AG10803 (cell line): ENCODE data around the gene CXCR5.
A peak's percentile ranks its signal among the peaks of the same experiment; 100 is the strongest.

ENCODE experiments used
- DNase-seq: peaks from one replicate; pipeline ENCODE4 v3.0.0; 2010; ENCODE audit warnings: low read depth
- H3K4me3 ChIP-seq: 2 replicates; pipeline ENCODE4 v1.5.1; 2011; ENCODE audit warnings: mild to moderate bottlenecking, low read length, control low read depth
- CTCF ChIP-seq: conservative IDR thresholded peaks from 2 replicates; pipeline ENCODE4 v1.5.1; 2011; ENCODE audit warnings: mild to moderate bottlenecking, low read length, control low read depth, inconsistent platforms

Gene CXCR5

GRCh38 chr11:118857385-118857784 is 26.3 kb upstream of the CXCR5 start:
- no peak for TF ChIP-seq CTCF
- H3K4me3 ChIP-seq: no peak overlapping the region
- no peak for DNase-seq

GRCh38 chr11:118859973-118860372 is 23.7 kb upstream of the CXCR5 start:
- no peak overlapping the region for H3K4me3 ChIP-seq
- no peak for DNase-seq
- TF ChIP-seq CTCF: no peak

- TF ChIP-seq CTCF: no peak
- DNase-seq: no peak
- no peak overlapping the region for H3K4me3 ChIP-seq
These were observed 15.0 kb upstream of the CXCR5 start for GRCh38 chr11:118868659-118869058.

GRCh38 chr11:118870396-118871343 is 13.0 kb upstream of the CXCR5 start:
- peak; percentile 33 for TF ChIP-seq CTCF
- peak; percentile 41 for DNase-seq
- no peak overlapping the region; the same call in 1 of the 2 replicates for H3K4me3 ChIP-seq

GRCh38 chr11:118872403-118872821 is 11.3 kb upstream of the CXCR5 start:
- TF ChIP-seq CTCF: no peak
- no peak for DNase-seq
- H3K4me3 ChIP-seq: no peak overlapping the region

GRCh38 chr11:118873804-118874203 is 9.9 kb upstream of the CXCR5 start:
- no peak for DNase-seq
- H3K4me3 ChIP-seq: no peak overlapping the region
- TF ChIP-seq CTCF: no peak

GRCh38 chr11:118876286-118876685 is 7.4 kb upstream of the CXCR5 start:
- H3K4me3 ChIP-seq: no peak overlapping the region
- TF ChIP-seq CTCF: no peak

More at GRCh38 chr11:118876286-118876685, 7.4 kb upstream of the CXCR5 start:
- DNase-seq: no peak
